Neural cell (in vitro differentiated cells): ENCODE data around the gene RFX7. TPM values are rescaled to one million over a fixed set of nuclear protein-coding genes. Genes with fewer than 3 reads are reported as not detected.

Experiments used
- H2AFZ ChIP-seq: fragments of 200-600, 300-800 bp; sonication (generic), shearing (Covaris generic); 2 replicates; pipeline ENCODE4 v1.6.0; 2014; ENCODE audit warnings: low read depth, mild to moderate bottlenecking, antibody characterized with exemption, low read length, moderate library complexity
- H3F3A ChIP-seq: fragments of 200-600 bp; shearing (Covaris generic); 2 replicates; pipeline ENCODE4 v1.6.1; 2016; ENCODE audit warnings: mild to moderate bottlenecking, moderate library complexity, mixed read lengths, antibody characterized with exemption, low read length; ENCODE audit not compliant: insufficient read depth, poor library complexity, severe bottlenecking
- H3K27ac ChIP-seq: fragments of 200-600, 300-800 bp; sonication (generic), shearing (Covaris generic); 2 replicates; pipeline ENCODE4 v1.5.1; 2014; ENCODE audit warnings: mild to moderate bottlenecking, low read length, moderate library complexity
- H3K27me3 ChIP-seq: fragments of 300-800, 200-600 bp; sonication (generic), shearing (Covaris generic); 2 replicates; pipeline ENCODE4 v1.6.0; 2014; ENCODE audit warnings: mild to moderate bottlenecking, low read depth, low read length, moderate library complexity; ENCODE audit not compliant: insufficient read depth
- H3K36me3 ChIP-seq: fragments of 300-800, 200-600 bp; sonication (generic), shearing (Covaris generic); 2 replicates; pipeline ENCODE4 v1.5.1; 2014; ENCODE audit warnings: mild to moderate bottlenecking, antibody characterized with exemption, low read length, moderate library complexity; ENCODE audit not compliant: insufficient read depth
- H3K4me2 ChIP-seq: fragments of 300-800, 200-600 bp; sonication (generic), shearing (Covaris generic); 2 replicates; pipeline ENCODE4 v1.6.0; 2014; ENCODE audit warnings: mild to moderate bottlenecking, low read length
- H3K4me3 ChIP-seq: fragments of 300-800, 200-600 bp; sonication (generic), shearing (Covaris generic); 2 replicates; pipeline ENCODE4 v1.5.1; 2014; ENCODE audit warnings: mild to moderate bottlenecking, low read length, moderate library complexity
- H3K79me2 ChIP-seq: fragments of 200-600 bp; shearing (Covaris generic); replicated peaks from 2 replicates; pipeline ENCODE4 v1.6.0; 2014; ENCODE audit warnings: mild to moderate bottlenecking, low read length, moderate library complexity; ENCODE audit not compliant: insufficient read depth
- H3K9ac ChIP-seq: fragments of 300-800, 200-600 bp; sonication (generic), shearing (Covaris generic); 2 replicates; pipeline ENCODE4 v1.6.1; 2016; ENCODE audit warnings: mild to moderate bottlenecking, low read length, mixed read lengths
- H3K9me2 ChIP-seq: fragments of 200-600 bp; shearing (Covaris generic); 2 replicates; pipeline ENCODE4 v1.6.1; 2016; ENCODE audit warnings: mild to moderate bottlenecking, low read length, mixed read lengths; ENCODE audit not compliant: insufficient read depth
- H3K9me3 ChIP-seq: fragments of 200-600, 300-800 bp; sonication (generic), shearing (Covaris generic); 2 replicates; pipeline ENCODE4 v1.6.1; 2016; ENCODE audit warnings: mild to moderate bottlenecking, mixed run types, low read length, moderate library complexity, mixed read lengths
- H4K20me1 ChIP-seq: fragments of 200-600 bp; shearing (Covaris generic); 2 replicates; pipeline ENCODE4 v1.6.1; 2016; ENCODE audit warnings: mild to moderate bottlenecking, mixed run types; ENCODE audit not compliant: insufficient read depth
- CTCF ChIP-seq: fragments of 450-650 bp; IDR thresholded peaks from 2 replicates; pipeline ENCODE4 v1.5.1; 2014; ENCODE audit warnings: antibody characterized with exemption, mild to moderate bottlenecking, moderate library complexity; ENCODE audit not compliant: poor library complexity, severe bottlenecking
- EP300 ChIP-seq: fragments of 450-650 bp; conservative IDR thresholded peaks from 2 replicates; pipeline ENCODE4 v1.6.1; 2014; ENCODE audit warnings: antibody characterized with exemption, mild to moderate bottlenecking, moderate library complexity; ENCODE audit not compliant: poor library complexity, severe bottlenecking
- EZH2 ChIP-seq: fragments of 200-600, 300-800 bp; shearing (Covaris generic), sonication (generic); IDR thresholded peaks from 2 replicates; pipeline ENCODE4 v1.6.1; 2014; ENCODE audit warnings: antibody characterized with exemption, low read length, borderline replicate concordance, mild to moderate bottlenecking; ENCODE audit not compliant: insufficient read depth, poor library complexity, severe bottlenecking
- MXI1 ChIP-seq: fragments of 450-650 bp; conservative IDR thresholded peaks from 2 replicates; pipeline ENCODE4 v1.6.1; 2014; ENCODE audit warnings: antibody characterized with exemption, mild to moderate bottlenecking; ENCODE audit not compliant: poor library complexity, severe bottlenecking
- POLR2AphosphoS5 ChIP-seq: IDR thresholded peaks from 2 replicates; pipeline ENCODE4 v1.6.1; 2012
- RAD21 ChIP-seq: fragments of 450-650 bp; conservative IDR thresholded peaks from 2 replicates; pipeline ENCODE4 v1.6.1; 2014; ENCODE audit warnings: antibody characterized with exemption, mild to moderate bottlenecking, moderate library complexity
- REST ChIP-seq: IDR thresholded peaks from 2 replicates; pipeline ENCODE4 v1.6.1; 2012; ENCODE audit warnings: borderline replicate concordance
- SMC3 ChIP-seq: fragments of 450-650 bp; conservative IDR thresholded peaks from 2 replicates; pipeline ENCODE4 v1.6.1; 2014; ENCODE audit warnings: antibody characterized with exemption, mild to moderate bottlenecking, moderate library complexity; ENCODE audit not compliant: poor library complexity
- TAF1 ChIP-seq: IDR thresholded peaks from 2 replicates; pipeline ENCODE4 v1.6.1; 2012; ENCODE audit warnings: low read depth
- polyA plus RNA-seq: library from polyadenylated mRNA; depleted of rRNA; stranded (reverse); fragments of >200 nt; gene quantifications from 2 replicates; pipeline ENCODE4 v1.2.3, GENCODE V29; 2014

RFX7 gene
- polyA plus RNA-seq, 1 donor from 2014 or later, result 12.9 TPM

- Histone ChIP-seq H3K9me2 (no peaks in the 10 kb centered on the region), H3K9me3 (no peaks in the 10 kb centered on the region), H3K27me3 (no peaks in the 10 kb centered on the region), H2AFZ (no peak overlapping the region), H3K79me2 (peaks cover 73% of the 10 kb centered on the region), H3K4me3 (no peak overlapping the region), H3K4me2 (no peak overlapping the region), H3F3A (no peaks in the 10 kb centered on the region), H3K27ac (no peak overlapping the region), H3K36me3 (no peaks in the 10 kb centered on the region), H3K9ac (no peak overlapping the region), H4K20me1 (no peaks in the 10 kb centered on the region)
- no peak for TF ChIP-seq RAD21
- TF ChIP-seq REST, result no peak
- no peak for TF ChIP-seq CTCF
- TF ChIP-seq MXI1, result no peak
- no peak for TF ChIP-seq EP300
- TF ChIP-seq SMC3, result no peak
- TF ChIP-seq POLR2AphosphoS5, result no peak
- TF ChIP-seq TAF1, result no peak
- no peak for TF ChIP-seq EZH2
These were observed 56.0 kb downstream of the RFX7 start for GRCh38 chr15:56187665-56188064.

- no peak overlapping the region for H3K9ac ChIP-seq
These were observed 57.7 kb downstream of the RFX7 start for GRCh38 chr15:56185980-56186379.

GRCh38 chr15:56184516-56184915, 59.2 kb downstream of the RFX7 start:
- TF ChIP-seq CTCF (no peak), REST (no peak), POLR2AphosphoS5 (no peak), EP300 (no peak), SMC3 (no peak), RAD21 (no peak), TAF1 (no peak), EZH2 (no peak), MXI1 (no peak)
- no peaks in the 10 kb centered on the region for H3F3A ChIP-seq
- H3K27me3 ChIP-seq, result no peaks in the 10 kb centered on the region
- no peak overlapping the region for H3K27ac ChIP-seq
- H3K9me2 ChIP-seq, result no peaks in the 10 kb centered on the region
- no peaks in the 10 kb centered on the region for H3K9me3 ChIP-seq
- H4K20me1 ChIP-seq, result no peaks in the 10 kb centered on the region
- no peak overlapping the region for H2AFZ ChIP-seq
- H3K4me2 ChIP-seq, result no peak overlapping the region
- H3K9ac ChIP-seq, result no peak overlapping the region
- H3K79me2 ChIP-seq, result peaks cover 65% of the 10 kb centered on the region
- no peaks in the 10 kb centered on the region for H3K36me3 ChIP-seq
- no peak overlapping the region for H3K4me3 ChIP-seq

More at GRCh38 chr15:56185980-56186379, 57.7 kb downstream of the RFX7 start:
- H2AFZ ChIP-seq, result no peak overlapping the region
- no peaks in the 10 kb centered on the region for H3K27me3 ChIP-seq
- H3K27ac ChIP-seq, result no peak overlapping the region
- H3K9me2 ChIP-seq, result no peaks in the 10 kb centered on the region
- no peaks in the 10 kb centered on the region for H3K9me3 ChIP-seq
- peaks cover 68% of the 10 kb centered on the region for H3K79me2 ChIP-seq
- H4K20me1 ChIP-seq, result no peaks in the 10 kb centered on the region
- no peak for TF ChIP-seq EZH2
- no peak for TF ChIP-seq MXI1
- no peaks in the 10 kb centered on the region for H3F3A ChIP-seq
- no peaks in the 10 kb centered on the region for H3K36me3 ChIP-seq
- H3K4me3 ChIP-seq, result no peak overlapping the region
- no peak overlapping the region for H3K4me2 ChIP-seq
